ENCODE measurements around the gene SETD3.

GRCh38 chr14:99479160-99479905, 1.3 kb downstream of the SETD3 start:
- TF ChIP-seq CTCF (conservative IDR thresholded peaks at IDR 0.05 in 1 of 2, IDR thresholded peaks at IDR 0.05 in 1 of 2; ENCODE audit: extremely low read depth in 1 of 2, insufficient read depth in 1 of 2, low read depth in 1 of 2, low read length in 2 of 2) (no peak), EZH2 (IDR thresholded peaks at IDR 0.05; ENCODE audit: borderline replicate concordance, low read length) (no peak)
